K562 (cell line): ENCODE data around the gene PRR29. TPM values are rescaled to one million over a fixed set of nuclear protein-coding genes. Genes with fewer than 3 reads are reported as not detected.

Experiments
- ATF7 ChIP-seq: fragments of 450-650 bp; IDR thresholded peaks from 2 replicates; pipeline ENCODE4 v1.7.1; 2014; ENCODE audit warnings: mild to moderate bottlenecking, moderate library complexity
- C11orf30 ChIP-seq: fragments of 450-650 bp; IDR thresholded peaks from 2 replicates; pipeline ENCODE4 v1.6.1; 2016; ENCODE audit warnings: low read depth, mild to moderate bottlenecking
- MBD2 ChIP-seq: sonication (generic); IDR thresholded peaks from 2 replicates; pipeline ENCODE4 v1.6.1; 2016; ENCODE audit warnings: low read depth, borderline replicate concordance
- MTF1 ChIP-seq: fragments of 250-450 bp; sonication (Bioruptor Pico); IDR thresholded peaks from 2 replicates; pipeline ENCODE4 v1.9.0; 2021; ENCODE audit warnings: moderate library complexity, mild to moderate bottlenecking, inconsistent platforms, borderline replicate concordance
- PYGO2 ChIP-seq: fragments of 450-650 bp; IDR thresholded peaks from 2 replicates; pipeline ENCODE4 v1.6.1; 2016; ENCODE audit warnings: mild to moderate bottlenecking, missing genetic modification characterization, moderate library complexity, missing compliant biosample characterization
- RBM22 ChIP-seq: fragments of 200-400 bp; formaldehyde crosslinking; IDR thresholded peaks from 2 replicates; pipeline ENCODE4 v1.6.1; 2018; ENCODE audit warnings: low read length, low read depth; ENCODE audit not compliant: poor library complexity, severe bottlenecking
- STAT5B ChIP-seq: fragments of 250-450 bp; sonication (Bioruptor Pico); IDR thresholded peaks from 2 replicates; pipeline ENCODE4 v1.8.0; 2021; ENCODE audit warnings: mild to moderate bottlenecking, inconsistent platforms
- SUPT5H ChIP-seq: fragments of 450-650 bp; IDR thresholded peaks from 2 replicates; pipeline ENCODE4 v1.6.1; 2016
- XRCC5 ChIP-seq: fragments of 200-400 bp; formaldehyde crosslinking; IDR thresholded peaks from 2 replicates; pipeline ENCODE4 v1.6.1; 2017; ENCODE audit warnings: low read depth, mild to moderate bottlenecking, low read length
- ZNF551 ChIP-seq: fragments of 250-450 bp; sonication (Bioruptor Pico); IDR thresholded peaks from 2 replicates; pipeline ENCODE4 v1.5.0; 2021; ENCODE audit warnings: mild to moderate bottlenecking, moderate library complexity
- polyA plus RNA-seq, 8 experiments: library from polyadenylated mRNA; depleted of rRNA in 4 of 8; stranded (reverse) in 5 of 8; unstranded in 3 of 8; fragments of >200 nt; fragmentation: Nextera tagmentation in 2 of 8; fragmentation: Illumina TruSeq in 1 of 8; extraction: Ambion mirVana in 2 of 8; extraction: Trizol in 1 of 8; gene quantifications; 2 replicates each; pipeline versions ENCODE4 v1.2.1 to v1.2.3, GENCODE V29; 2011 to 2014; ENCODE audit warnings: inconsistent platforms in 1 of 8, missing spikeins in 1 of 8
- total RNA-seq, 7 experiments: library from RNA; depleted of rRNA in 6 of 7; stranded (reverse); fragments of >200 nt in 6 of 7; fragmentation: Illumina TruSeq in 2 of 7; extraction: Trizol in 2 of 7; gene quantifications; 2 replicates each; pipeline versions ENCODE4 v1.2.1 to v1.2.3, GENCODE V29; 2011 to 2021; ENCODE audit warnings: low replicate concordance in 1 of 7
- TF ChIP-seq, protein P1 (sequence below): fragments of 250-450 bp; sonication (Bioruptor Pico); IDR thresholded peaks from 2 replicates; pipeline ENCODE4 v1.4.0; 2020; ENCODE audit warnings: mild to moderate bottlenecking, moderate library complexity
- TF ChIP-seq, protein P2 (sequence below): sonication (generic); formaldehyde crosslinking; IDR thresholded peaks from 2 replicates; pipeline ENCODE4 v1.8.0; 2023; ENCODE audit warnings: missing genetic modification reagents, mild to moderate bottlenecking, borderline replicate concordance
- TF ChIP-seq, protein P3 (sequence below): fragments of 250-450 bp; sonication (Bioruptor Pico); IDR thresholded peaks from 2 replicates; pipeline ENCODE4 v1.5.0; 2020; ENCODE audit warnings: mild to moderate bottlenecking, borderline replicate concordance
- TF ChIP-seq, protein P4 (sequence below): sonication (generic); formaldehyde crosslinking; IDR thresholded peaks from 2 replicates; pipeline ENCODE4 v1.9.0; 2022; ENCODE audit warnings: mild to moderate bottlenecking, missing genetic modification reagents
- TF ChIP-seq, protein P5 (sequence below): fragments of 450-650 bp; IDR thresholded peaks from 2 replicates; pipeline ENCODE4 v1.6.1; 2016; ENCODE audit warnings: borderline replicate concordance

Gene PRR29
- total and polyA plus RNA-seq, 9 of the 15 experiments (the other 6 are each of a cell fraction or from before 2014, with no cell fraction given) = 0.08 to 0.58 (median 0.15) TPM; not detected in 5

DNA sequence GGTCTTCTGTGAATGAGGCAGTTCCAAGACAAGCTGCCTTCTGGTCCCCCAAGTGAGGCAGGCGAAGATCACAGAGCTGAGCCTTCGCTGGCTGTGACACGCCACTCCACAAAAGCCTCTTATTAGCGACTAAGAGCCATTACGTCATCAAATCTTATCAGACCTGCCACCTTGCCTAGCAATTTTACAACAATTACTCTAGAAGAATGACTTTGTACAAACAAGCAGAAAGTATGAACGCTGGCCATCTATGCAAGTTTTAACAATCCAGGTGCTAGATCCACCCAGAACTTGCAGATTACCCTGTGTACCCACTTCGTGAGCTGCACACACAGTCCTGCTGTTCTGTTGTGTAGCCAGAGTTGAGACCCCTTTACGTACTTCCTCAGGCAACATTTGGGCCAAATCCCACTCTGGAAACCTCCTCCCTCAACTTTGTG lies 26.1 kb downstream of the PRR29 start (continued):
- TF ChIP-seq, protein P1, sequence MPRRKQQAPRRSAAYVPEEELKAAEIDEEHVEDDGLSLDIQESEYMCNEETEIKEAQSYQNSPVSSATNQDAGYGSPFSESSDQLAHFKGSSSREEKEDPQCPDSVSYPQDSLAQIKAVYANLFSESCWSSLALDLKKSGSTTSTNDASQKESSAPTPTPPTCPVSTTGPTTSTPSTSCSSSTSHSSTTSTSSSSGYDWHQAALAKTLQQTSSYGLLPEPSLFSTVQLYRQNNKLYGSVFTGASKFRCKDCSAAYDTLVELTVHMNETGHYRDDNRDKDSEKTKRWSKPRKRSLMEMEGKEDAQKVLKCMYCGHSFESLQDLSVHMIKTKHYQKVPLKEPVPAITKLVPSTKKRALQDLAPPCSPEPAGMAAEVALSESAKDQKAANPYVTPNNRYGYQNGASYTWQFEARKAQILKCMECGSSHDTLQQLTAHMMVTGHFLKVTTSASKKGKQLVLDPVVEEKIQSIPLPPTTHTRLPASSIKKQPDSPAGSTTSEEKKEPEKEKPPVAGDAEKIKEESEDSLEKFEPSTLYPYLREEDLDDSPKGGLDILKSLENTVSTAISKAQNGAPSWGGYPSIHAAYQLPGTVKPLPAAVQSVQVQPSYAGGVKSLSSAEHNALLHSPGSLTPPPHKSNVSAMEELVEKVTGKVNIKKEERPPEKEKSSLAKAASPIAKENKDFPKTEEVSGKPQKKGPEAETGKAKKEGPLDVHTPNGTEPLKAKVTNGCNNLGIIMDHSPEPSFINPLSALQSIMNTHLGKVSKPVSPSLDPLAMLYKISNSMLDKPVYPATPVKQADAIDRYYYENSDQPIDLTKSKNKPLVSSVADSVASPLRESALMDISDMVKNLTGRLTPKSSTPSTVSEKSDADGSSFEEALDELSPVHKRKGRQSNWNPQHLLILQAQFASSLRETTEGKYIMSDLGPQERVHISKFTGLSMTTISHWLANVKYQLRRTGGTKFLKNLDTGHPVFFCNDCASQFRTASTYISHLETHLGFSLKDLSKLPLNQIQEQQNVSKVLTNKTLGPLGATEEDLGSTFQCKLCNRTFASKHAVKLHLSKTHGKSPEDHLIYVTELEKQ (CRISPR knock-in tag) = no peak
- peak; percentile 100 for TF ChIP-seq ATF7
- peak; percentile 37; the same call in 1 of the 2 replicates for TF ChIP-seq PYGO2
- TF ChIP-seq, protein P2, sequence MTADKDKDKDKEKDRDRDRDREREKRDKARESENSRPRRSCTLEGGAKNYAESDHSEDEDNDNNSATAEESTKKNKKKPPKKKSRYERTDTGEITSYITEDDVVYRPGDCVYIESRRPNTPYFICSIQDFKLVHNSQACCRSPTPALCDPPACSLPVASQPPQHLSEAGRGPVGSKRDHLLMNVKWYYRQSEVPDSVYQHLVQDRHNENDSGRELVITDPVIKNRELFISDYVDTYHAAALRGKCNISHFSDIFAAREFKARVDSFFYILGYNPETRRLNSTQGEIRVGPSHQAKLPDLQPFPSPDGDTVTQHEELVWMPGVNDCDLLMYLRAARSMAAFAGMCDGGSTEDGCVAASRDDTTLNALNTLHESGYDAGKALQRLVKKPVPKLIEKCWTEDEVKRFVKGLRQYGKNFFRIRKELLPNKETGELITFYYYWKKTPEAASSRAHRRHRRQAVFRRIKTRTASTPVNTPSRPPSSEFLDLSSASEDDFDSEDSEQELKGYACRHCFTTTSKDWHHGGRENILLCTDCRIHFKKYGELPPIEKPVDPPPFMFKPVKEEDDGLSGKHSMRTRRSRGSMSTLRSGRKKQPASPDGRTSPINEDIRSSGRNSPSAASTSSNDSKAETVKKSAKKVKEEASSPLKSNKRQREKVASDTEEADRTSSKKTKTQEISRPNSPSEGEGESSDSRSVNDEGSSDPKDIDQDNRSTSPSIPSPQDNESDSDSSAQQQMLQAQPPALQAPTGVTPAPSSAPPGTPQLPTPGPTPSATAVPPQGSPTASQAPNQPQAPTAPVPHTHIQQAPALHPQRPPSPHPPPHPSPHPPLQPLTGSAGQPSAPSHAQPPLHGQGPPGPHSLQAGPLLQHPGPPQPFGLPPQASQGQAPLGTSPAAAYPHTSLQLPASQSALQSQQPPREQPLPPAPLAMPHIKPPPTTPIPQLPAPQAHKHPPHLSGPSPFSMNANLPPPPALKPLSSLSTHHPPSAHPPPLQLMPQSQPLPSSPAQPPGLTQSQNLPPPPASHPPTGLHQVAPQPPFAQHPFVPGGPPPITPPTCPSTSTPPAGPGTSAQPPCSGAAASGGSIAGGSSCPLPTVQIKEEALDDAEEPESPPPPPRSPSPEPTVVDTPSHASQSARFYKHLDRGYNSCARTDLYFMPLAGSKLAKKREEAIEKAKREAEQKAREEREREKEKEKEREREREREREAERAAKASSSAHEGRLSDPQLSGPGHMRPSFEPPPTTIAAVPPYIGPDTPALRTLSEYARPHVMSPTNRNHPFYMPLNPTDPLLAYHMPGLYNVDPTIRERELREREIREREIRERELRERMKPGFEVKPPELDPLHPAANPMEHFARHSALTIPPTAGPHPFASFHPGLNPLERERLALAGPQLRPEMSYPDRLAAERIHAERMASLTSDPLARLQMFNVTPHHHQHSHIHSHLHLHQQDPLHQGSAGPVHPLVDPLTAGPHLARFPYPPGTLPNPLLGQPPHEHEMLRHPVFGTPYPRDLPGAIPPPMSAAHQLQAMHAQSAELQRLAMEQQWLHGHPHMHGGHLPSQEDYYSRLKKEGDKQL (CRISPR knock-in tag) = no peak
- no peak for TF ChIP-seq MTF1 (CRISPR knock-in tag)
- no peak for TF ChIP-seq STAT5B (CRISPR knock-in tag)
- TF ChIP-seq, protein P3, sequence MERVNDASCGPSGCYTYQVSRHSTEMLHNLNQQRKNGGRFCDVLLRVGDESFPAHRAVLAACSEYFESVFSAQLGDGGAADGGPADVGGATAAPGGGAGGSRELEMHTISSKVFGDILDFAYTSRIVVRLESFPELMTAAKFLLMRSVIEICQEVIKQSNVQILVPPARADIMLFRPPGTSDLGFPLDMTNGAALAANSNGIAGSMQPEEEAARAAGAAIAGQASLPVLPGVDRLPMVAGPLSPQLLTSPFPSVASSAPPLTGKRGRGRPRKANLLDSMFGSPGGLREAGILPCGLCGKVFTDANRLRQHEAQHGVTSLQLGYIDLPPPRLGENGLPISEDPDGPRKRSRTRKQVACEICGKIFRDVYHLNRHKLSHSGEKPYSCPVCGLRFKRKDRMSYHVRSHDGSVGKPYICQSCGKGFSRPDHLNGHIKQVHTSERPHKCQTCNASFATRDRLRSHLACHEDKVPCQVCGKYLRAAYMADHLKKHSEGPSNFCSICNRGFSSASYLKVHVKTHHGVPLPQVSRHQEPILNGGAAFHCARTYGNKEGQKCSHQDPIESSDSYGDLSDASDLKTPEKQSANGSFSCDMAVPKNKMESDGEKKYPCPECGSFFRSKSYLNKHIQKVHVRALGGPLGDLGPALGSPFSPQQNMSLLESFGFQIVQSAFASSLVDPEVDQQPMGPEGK (CRISPR knock-in tag) = no peak
- no peak for TF ChIP-seq RBM22
- no peak for TF ChIP-seq SUPT5H
- peak; percentile 66; the same call in 1 of the 2 replicates for TF ChIP-seq MBD2
- TF ChIP-seq, protein P4, sequence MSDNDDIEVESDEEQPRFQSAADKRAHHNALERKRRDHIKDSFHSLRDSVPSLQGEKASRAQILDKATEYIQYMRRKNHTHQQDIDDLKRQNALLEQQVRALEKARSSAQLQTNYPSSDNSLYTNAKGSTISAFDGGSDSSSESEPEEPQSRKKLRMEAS (CRISPR knock-in tag) = no peak
- TF ChIP-seq ZNF551 (CRISPR knock-in tag) = no peak
- TF ChIP-seq XRCC5 = no peak
- TF ChIP-seq, protein P5, sequence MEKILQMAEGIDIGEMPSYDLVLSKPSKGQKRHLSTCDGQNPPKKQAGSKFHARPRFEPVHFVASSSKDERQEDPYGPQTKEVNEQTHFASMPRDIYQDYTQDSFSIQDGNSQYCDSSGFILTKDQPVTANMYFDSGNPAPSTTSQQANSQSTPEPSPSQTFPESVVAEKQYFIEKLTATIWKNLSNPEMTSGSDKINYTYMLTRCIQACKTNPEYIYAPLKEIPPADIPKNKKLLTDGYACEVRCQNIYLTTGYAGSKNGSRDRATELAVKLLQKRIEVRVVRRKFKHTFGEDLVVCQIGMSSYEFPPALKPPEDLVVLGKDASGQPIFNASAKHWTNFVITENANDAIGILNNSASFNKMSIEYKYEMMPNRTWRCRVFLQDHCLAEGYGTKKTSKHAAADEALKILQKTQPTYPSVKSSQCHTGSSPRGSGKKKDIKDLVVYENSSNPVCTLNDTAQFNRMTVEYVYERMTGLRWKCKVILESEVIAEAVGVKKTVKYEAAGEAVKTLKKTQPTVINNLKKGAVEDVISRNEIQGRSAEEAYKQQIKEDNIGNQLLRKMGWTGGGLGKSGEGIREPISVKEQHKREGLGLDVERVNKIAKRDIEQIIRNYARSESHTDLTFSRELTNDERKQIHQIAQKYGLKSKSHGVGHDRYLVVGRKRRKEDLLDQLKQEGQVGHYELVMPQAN = no peak
- peak; percentile 88 for TF ChIP-seq C11orf30
